Measurements from ENCODE around the gene SPINT3. TPM values are rescaled to one million over a fixed set of nuclear protein-coding genes. Genes with fewer than 3 reads are reported as not detected.

Gene SPINT3
- polyA plus RNA-seq, 1 donor, result not detected

Other genes with a start within 250 kb of the SPINT3 start
- gene RBPJL, start 208.8 kb downstream of the SPINT3 start, polyA plus RNA-seq (ENCODE audit: insufficient read length), result not detected
- gene MATN4, start 207.3 kb downstream of the SPINT3 start, polyA plus RNA-seq (ENCODE audit: insufficient read length), result 0.25 TPM
- 156 TPM for gene SDC4, start 167.2 kb downstream of the SPINT3 start, polyA plus RNA-seq (ENCODE audit: insufficient read length)
- gene SYS1, start 152.5 kb downstream of the SPINT3 start, polyA plus RNA-seq (ENCODE audit: insufficient read length), result 31.9 TPM
- 2.0 TPM for gene TP53TG5, start 137.3 kb downstream of the SPINT3 start, polyA plus RNA-seq (ENCODE audit: insufficient read length)
- gene DBNDD2, start 107.3 kb downstream of the SPINT3 start, polyA plus RNA-seq (ENCODE audit: insufficient read length), result 22.7 TPM
- gene PIGT, start 99.5 kb downstream of the SPINT3 start, polyA plus RNA-seq (ENCODE audit: insufficient read length), result 103 TPM
- gene WFDC2, start 45.9 kb downstream of the SPINT3 start, polyA plus RNA-seq (ENCODE audit: insufficient read length), result 164 TPM
- 0.23 TPM for gene WFDC6, start 23.9 kb upstream of the SPINT3 start, polyA plus RNA-seq (ENCODE audit: insufficient read length)
- gene EPPIN, start 31.8 kb upstream of the SPINT3 start, polyA plus RNA-seq (ENCODE audit: insufficient read length), result 0.55 TPM
- gene WFDC8, start 63.7 kb upstream of the SPINT3 start, polyA plus RNA-seq (ENCODE audit: insufficient read length), result 0.13 TPM
- not detected for gene WFDC10A, start 114.1 kb upstream of the SPINT3 start, polyA plus RNA-seq (ENCODE audit: insufficient read length)
- not detected for gene WFDC9, start 115.7 kb upstream of the SPINT3 start, polyA plus RNA-seq (ENCODE audit: insufficient read length)
- gene WFDC11, start 154.6 kb upstream of the SPINT3 start, polyA plus RNA-seq (ENCODE audit: insufficient read length), result not detected
- gene WFDC13, start 186.4 kb upstream of the SPINT3 start, polyA plus RNA-seq (ENCODE audit: insufficient read length), result not detected
- gene WFDC10B, start 189.4 kb upstream of the SPINT3 start, polyA plus RNA-seq (ENCODE audit: insufficient read length), result not detected
- not detected for gene SPINT4, start 206.7 kb upstream of the SPINT3 start, polyA plus RNA-seq (ENCODE audit: insufficient read length)

Measured in left kidney (tissue), 1 donor.